Measurements from ENCODE around the gene INCA1. TPM values are rescaled to one million over a fixed set of nuclear protein-coding genes. Genes with fewer than 3 reads are reported as not detected.

Gene INCA1
- total and polyA plus RNA-seq, 4 donors = 0.28 to 0.75 (median 0.55) TPM

GRCh38 chr17:4948166-4948930 is 49.0 kb downstream of the INCA1 start, which contains the start of gene PFN1:
Gene PFN1, minus strand, starts transcription at chr17:4948530. Its CDS starts 136 bp downstream, at chr17:4948394.
- no peak for TF ChIP-seq FOXA1 (IDR thresholded peaks at IDR 0.05)
- TF ChIP-seq RAD21 (IDR thresholded peaks at IDR 0.05) = peak; percentile 17 to 21
- TF ChIP-seq YY1 (IDR thresholded peaks at IDR 0.05) = peak; percentile 32
- TF ChIP-seq, protein P1, sequence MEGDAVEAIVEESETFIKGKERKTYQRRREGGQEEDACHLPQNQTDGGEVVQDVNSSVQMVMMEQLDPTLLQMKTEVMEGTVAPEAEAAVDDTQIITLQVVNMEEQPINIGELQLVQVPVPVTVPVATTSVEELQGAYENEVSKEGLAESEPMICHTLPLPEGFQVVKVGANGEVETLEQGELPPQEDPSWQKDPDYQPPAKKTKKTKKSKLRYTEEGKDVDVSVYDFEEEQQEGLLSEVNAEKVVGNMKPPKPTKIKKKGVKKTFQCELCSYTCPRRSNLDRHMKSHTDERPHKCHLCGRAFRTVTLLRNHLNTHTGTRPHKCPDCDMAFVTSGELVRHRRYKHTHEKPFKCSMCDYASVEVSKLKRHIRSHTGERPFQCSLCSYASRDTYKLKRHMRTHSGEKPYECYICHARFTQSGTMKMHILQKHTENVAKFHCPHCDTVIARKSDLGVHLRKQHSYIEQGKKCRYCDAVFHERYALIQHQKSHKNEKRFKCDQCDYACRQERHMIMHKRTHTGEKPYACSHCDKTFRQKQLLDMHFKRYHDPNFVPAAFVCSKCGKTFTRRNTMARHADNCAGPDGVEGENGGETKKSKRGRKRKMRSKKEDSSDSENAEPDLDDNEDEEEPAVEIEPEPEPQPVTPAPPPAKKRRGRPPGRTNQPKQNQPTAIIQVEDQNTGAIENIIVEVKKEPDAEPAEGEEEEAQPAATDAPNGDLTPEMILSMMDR (IDR thresholded peaks at IDR 0.05; ENCODE audit: low read depth, low read length, missing input control) = no peak
- peak in 1 of 2 donors; percentile 46 for TF ChIP-seq RXRA (IDR thresholded peaks at IDR 0.05)
- TF ChIP-seq, protein P2, sequence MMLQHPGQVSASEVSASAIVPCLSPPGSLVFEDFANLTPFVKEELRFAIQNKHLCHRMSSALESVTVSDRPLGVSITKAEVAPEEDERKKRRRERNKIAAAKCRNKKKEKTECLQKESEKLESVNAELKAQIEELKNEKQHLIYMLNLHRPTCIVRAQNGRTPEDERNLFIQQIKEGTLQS (IDR thresholded peaks at IDR 0.05) = peak; percentile 38
- TF ChIP-seq ZBTB33 (IDR thresholded peaks at IDR 0.05) = peak; percentile 76
- TF ChIP-seq, protein P3, sequence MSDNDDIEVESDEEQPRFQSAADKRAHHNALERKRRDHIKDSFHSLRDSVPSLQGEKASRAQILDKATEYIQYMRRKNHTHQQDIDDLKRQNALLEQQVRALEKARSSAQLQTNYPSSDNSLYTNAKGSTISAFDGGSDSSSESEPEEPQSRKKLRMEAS (IDR thresholded peaks at IDR 0.05) = no peak
- TF ChIP-seq EGR1 (IDR thresholded peaks at IDR 0.05; ENCODE audit: low read depth in 2 of 2) = peak; percentile 44 to 52
- peak; percentile 30 to 42 for TF ChIP-seq HNF4A (conservative IDR thresholded peaks at IDR 0.05)
- peak; percentile 39 for TF ChIP-seq NR2F2 (IDR thresholded peaks at IDR 0.05)
- no peak for TF ChIP-seq HNF4G (IDR thresholded peaks at IDR 0.05)
- peak; percentile 7 to 43 for TF ChIP-seq GABPA (IDR thresholded peaks at IDR 0.05 in 1 of 2, conservative IDR thresholded peaks at IDR 0.05 in 1 of 2)
- TF ChIP-seq, protein P4, sequence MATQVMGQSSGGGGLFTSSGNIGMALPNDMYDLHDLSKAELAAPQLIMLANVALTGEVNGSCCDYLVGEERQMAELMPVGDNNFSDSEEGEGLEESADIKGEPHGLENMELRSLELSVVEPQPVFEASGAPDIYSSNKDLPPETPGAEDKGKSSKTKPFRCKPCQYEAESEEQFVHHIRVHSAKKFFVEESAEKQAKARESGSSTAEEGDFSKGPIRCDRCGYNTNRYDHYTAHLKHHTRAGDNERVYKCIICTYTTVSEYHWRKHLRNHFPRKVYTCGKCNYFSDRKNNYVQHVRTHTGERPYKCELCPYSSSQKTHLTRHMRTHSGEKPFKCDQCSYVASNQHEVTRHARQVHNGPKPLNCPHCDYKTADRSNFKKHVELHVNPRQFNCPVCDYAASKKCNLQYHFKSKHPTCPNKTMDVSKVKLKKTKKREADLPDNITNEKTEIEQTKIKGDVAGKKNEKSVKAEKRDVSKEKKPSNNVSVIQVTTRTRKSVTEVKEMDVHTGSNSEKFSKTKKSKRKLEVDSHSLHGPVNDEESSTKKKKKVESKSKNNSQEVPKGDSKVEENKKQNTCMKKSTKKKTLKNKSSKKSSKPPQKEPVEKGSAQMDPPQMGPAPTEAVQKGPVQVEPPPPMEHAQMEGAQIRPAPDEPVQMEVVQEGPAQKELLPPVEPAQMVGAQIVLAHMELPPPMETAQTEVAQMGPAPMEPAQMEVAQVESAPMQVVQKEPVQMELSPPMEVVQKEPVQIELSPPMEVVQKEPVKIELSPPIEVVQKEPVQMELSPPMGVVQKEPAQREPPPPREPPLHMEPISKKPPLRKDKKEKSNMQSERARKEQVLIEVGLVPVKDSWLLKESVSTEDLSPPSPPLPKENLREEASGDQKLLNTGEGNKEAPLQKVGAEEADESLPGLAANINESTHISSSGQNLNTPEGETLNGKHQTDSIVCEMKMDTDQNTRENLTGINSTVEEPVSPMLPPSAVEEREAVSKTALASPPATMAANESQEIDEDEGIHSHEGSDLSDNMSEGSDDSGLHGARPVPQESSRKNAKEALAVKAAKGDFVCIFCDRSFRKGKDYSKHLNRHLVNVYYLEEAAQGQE (IDR thresholded peaks at IDR 0.05) = peak; percentile 21
- peak; percentile 54 for TF ChIP-seq TAF1 (conservative IDR thresholded peaks at IDR 0.05)
- no peak for TF ChIP-seq FOXA2 (IDR thresholded peaks at IDR 0.05)
- TF ChIP-seq SP1 (IDR thresholded peaks at IDR 0.05) = peak; percentile 85
- TF ChIP-seq JUND (IDR thresholded peaks at IDR 0.05) = peak in 1 of 2 donors; percentile 49
- peak within 1 kb of the TSS; percentile 90 to 96 (median 91) for H3K4me3 ChIP-seq (ENCODE audit: low read depth in 1 of 3, low read length in 3 of 3)
- under 1% methylated on average over 59 of the region's 59 CpGs for WGBS

More at GRCh38 chr17:4948166-4948930, 49.0 kb downstream of the INCA1 start, which contains the start of gene PFN1:
- peak within 1 kb of the TSS; percentile 95 to 96 for H3K27ac ChIP-seq (ENCODE audit: low read depth in 1 of 2, low read length in 2 of 2)
- peaks cover 4 to 15% (median 9%) of the 10 kb centered on the region in 4 donors for H3K36me3 ChIP-seq (ENCODE audit: control insufficient read depth in 4 of 4, insufficient read depth in 3 of 4, low read depth in 1 of 4, low read length in 3 of 4)
- no peaks in the 10 kb centered on the region for H3K9me3 ChIP-seq (ENCODE audit: control insufficient read depth in 4 of 4, low read length in 3 of 4)
- DNase-seq (ENCODE audit: low spot score) = peak; percentile 91
- peaks cover 8 to 59% (median 46%) of the 10 kb centered on the region in 4 donors for H3K4me1 ChIP-seq (ENCODE audit: control insufficient read depth in 4 of 4, insufficient read depth in 4 of 4, low read length in 3 of 4)
- peak within 1 kb of the TSS; percentile 87 to 91 for H3K9ac ChIP-seq (ENCODE audit: low read depth in 1 of 2, low read length in 2 of 2)
- H3K27me3 ChIP-seq (ENCODE audit: control insufficient read depth in 4 of 4, insufficient read depth in 4 of 4, low read length in 3 of 4) = no peaks in the 10 kb centered on the region
